RWPE1 (cell line): ENCODE measurements around the gene ARPC1B.
"Not testable (repeated sequence)": the region's sequence is repeated elsewhere in the genome, so short reads cannot be mapped to it uniquely, and the experiment has no call there.

Source experiments
- CTCF ChIA-PET: fragments of 350-600 bp; sonication (Branson Sonifier 250); formaldehyde crosslinking; extraction: SDS; loops from one replicate; lab custom pipeline; 2021; lab: Yijun Ruan, JAX
- POLR2A ChIA-PET: fragments of 400-600 bp; formaldehyde crosslinking; extraction: SDS; loops from one replicate; lab custom pipeline; 2020; ENCODE audit warnings: antibody characterized with exemption; ENCODE audit not compliant: low non-redundant PET; lab: Yijun Ruan, JAX
- DNase-seq: peaks from one replicate; pipeline ENCODE4 v3.0.0; 2012; ENCODE audit warnings: low spot score
- H3K27ac ChIP-seq: fragments of 450-650 bp; 2 replicates; pipeline ENCODE4 v1.5.1; 2017
- TF ChIP-seq, protein P1 (sequence below): fragments of 450-650 bp; conservative IDR thresholded peaks from 2 replicates; pipeline ENCODE4 v1.5.1; 2017; ENCODE audit warnings: low read depth, mild to moderate bottlenecking

Gene ARPC1B

GRCh38 chr7:99374111-99375064 lies at the start of gene ARPC1B:
Gene ARPC1B, plus strand, starts transcription at chr7:99374730. Its CDS starts 10,985 bp downstream, at chr7:99385715.
- ChIA-PET CTCF (interaction anchor here (0.5 to 0.6 kb wide), 2 partner anchors 62 to 102 kb away, joined by 3 read pairs; no protein-coding TSS in a partner anchor), POLR2A (interaction anchor here (1.0 kb wide), 1 partner anchor 13 kb away, joined by 10 read pairs; no protein-coding TSS in a partner anchor)
- DNase-seq, result peak; percentile 92
- TF ChIP-seq, protein P1, sequence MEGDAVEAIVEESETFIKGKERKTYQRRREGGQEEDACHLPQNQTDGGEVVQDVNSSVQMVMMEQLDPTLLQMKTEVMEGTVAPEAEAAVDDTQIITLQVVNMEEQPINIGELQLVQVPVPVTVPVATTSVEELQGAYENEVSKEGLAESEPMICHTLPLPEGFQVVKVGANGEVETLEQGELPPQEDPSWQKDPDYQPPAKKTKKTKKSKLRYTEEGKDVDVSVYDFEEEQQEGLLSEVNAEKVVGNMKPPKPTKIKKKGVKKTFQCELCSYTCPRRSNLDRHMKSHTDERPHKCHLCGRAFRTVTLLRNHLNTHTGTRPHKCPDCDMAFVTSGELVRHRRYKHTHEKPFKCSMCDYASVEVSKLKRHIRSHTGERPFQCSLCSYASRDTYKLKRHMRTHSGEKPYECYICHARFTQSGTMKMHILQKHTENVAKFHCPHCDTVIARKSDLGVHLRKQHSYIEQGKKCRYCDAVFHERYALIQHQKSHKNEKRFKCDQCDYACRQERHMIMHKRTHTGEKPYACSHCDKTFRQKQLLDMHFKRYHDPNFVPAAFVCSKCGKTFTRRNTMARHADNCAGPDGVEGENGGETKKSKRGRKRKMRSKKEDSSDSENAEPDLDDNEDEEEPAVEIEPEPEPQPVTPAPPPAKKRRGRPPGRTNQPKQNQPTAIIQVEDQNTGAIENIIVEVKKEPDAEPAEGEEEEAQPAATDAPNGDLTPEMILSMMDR, result no peak
- H3K27ac ChIP-seq, result peak within 1 kb of the TSS; percentile 97

DNA sequence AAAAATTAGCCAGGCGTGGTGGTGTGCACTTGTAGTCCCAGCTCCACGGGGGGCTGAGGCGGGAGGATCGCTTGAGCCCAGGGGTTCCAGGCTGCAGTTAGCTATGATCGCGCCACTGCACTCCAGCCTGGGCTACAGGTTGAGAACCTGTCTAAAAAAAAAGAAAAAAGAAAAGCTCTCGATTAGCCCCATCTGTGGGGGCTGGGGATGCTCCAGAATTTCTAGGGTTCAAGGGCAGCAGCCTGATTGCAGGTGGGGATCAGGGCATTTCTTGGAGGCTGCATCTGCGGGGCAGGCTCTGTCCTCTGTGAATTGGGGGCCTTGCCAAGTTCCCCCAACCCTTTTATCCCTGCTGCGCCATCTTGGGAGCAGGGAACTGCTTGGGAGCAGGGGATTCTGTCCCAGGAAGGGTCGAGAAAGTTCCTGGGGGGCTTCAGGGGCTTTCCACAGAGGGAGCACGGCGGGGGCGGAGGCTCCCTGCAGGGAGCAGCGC lies 49.5 kb upstream of the ARPC1B start:
- no peak for DNase-seq
- ChIA-PET CTCF (interaction anchor here (0.6 to 0.7 kb wide), 2 partner anchors 651 to 1156 kb away, joined by 3 read pairs; partner anchors contain the start of gene AZGP1), POLR2A (interaction anchor here (0.6 to 1.0 kb wide), 2 partner anchors 149 to 182 kb away, joined by 4 to 11 read pairs; no protein-coding TSS in a partner anchor)
- peak overlapping the region; percentile 85 for H3K27ac ChIP-seq
- TF ChIP-seq, protein P1, result no peak

GRCh38 chr7:99325592-99326407 lies 48.7 kb upstream of the ARPC1B start, which contains the start of gene ARPC1A:
Gene ARPC1A, plus strand, starts transcription at chr7:99325898. Its CDS starts 7,456 bp downstream, at chr7:99333354.
- CTCF ChIA-PET, result interaction anchor here (0.7 to 1.1 kb wide), 2 partner anchors 296 to 650 kb away, joined by 3 read pairs; partner anchors contain the start of gene AZGP1
- H3K27ac ChIP-seq, result peak within 1 kb of the TSS; percentile 85

GRCh38 chr7:99326408-99326782 lies 48.1 kb upstream of the ARPC1B start:
- ChIA-PET CTCF (interaction anchor here (1.1 kb wide), 1 partner anchor 296 kb away, joined by 3 read pairs; no protein-coding TSS in a partner anchor), POLR2A (interaction anchor here (0.7 kb wide), 1 partner anchor 7 kb away, joined by 4 read pairs; no protein-coding TSS in a partner anchor)
- TF ChIP-seq, protein P1, result no peak
- DNase-seq, result no peak
- H3K27ac ChIP-seq, result peak overlapping the region; percentile 85

More at GRCh38 chr7:99325592-99326407, 48.7 kb upstream of the ARPC1B start, which contains the start of gene ARPC1A:
- POLR2A ChIA-PET, result interaction anchor here (0.6 to 1.0 kb wide), 3 partner anchors 150 to 443 kb away, joined by 3 to 11 read pairs (median 4); no protein-coding TSS in a partner anchor
- TF ChIP-seq, protein P1, result no peak
- DNase-seq, result peak; percentile 96

DNA sequence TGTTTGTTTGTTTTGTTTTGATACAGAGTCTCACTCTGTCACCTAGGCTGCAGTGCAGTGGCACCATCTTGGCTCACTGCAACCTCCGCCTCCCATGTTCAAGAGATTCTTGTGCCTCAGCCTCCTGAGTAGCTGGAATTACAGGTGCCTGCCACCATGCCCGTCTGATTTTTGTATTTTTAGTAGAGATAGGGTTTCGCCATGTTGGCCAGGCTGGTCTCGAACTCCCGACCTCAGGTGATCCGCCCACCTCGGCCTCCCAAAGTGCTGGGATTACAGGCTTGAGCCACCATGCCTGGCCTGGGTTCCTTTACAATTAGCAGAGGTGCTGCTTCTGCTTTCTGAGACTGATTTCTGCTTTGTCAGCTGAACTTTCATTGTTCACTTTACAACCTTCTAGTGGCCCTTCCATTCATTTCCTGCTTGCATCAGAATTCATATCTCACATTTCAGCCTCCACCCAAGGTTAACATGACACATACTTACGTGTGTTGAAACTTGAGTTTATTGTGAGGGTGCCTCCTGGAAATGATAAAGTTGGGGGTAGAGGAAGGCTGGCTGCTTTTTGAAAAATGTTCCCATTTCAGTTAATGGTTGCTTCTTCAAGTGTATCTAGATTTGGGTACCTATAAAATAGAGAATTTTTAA lies 44.1 kb upstream of the ARPC1B start:
- CTCF ChIA-PET, POLR2A ChIA-PET: not testable (repeated sequence)
- DNase-seq, result peak; percentile 84
- peak overlapping the region; percentile 97 for H3K27ac ChIP-seq

DNA sequence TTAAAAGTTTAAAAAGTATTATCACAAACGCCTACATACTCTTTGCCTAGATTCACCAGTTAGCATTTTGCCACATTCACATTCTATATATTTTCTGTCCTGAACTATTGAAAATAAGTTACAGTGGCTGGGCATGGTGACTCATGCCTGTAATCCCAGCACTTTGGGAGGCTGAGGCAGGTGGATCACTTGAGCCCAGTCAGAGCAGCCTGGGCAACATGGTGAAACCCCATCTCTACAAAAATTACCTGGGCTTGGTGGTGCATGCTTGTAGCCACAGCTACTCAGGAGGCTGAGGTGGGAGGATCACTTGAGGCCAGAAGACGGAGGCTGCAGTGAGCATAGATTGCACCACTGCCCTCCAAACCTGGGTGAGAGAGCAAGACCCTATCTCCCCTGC lies 43.5 kb upstream of the ARPC1B start:
- ChIA-PET POLR2A (no interaction called here), CTCF (no interaction called here)
- peak overlapping the region; percentile 97 for H3K27ac ChIP-seq
- TF ChIP-seq, protein P1, result no peak
- no peak for DNase-seq
